ENCODE measurements around the gene KLHDC4.

The KLHDC4 gene

GRCh38 chr16:87706278-87707000 is 59.3 kb downstream of the KLHDC4 start:
- DNase-seq (ENCODE audit: low read depth), result no peak
- H3K4me3 ChIP-seq (ENCODE audit: low read depth, low read length), result no peak overlapping the region
- TF ChIP-seq, protein P1, sequence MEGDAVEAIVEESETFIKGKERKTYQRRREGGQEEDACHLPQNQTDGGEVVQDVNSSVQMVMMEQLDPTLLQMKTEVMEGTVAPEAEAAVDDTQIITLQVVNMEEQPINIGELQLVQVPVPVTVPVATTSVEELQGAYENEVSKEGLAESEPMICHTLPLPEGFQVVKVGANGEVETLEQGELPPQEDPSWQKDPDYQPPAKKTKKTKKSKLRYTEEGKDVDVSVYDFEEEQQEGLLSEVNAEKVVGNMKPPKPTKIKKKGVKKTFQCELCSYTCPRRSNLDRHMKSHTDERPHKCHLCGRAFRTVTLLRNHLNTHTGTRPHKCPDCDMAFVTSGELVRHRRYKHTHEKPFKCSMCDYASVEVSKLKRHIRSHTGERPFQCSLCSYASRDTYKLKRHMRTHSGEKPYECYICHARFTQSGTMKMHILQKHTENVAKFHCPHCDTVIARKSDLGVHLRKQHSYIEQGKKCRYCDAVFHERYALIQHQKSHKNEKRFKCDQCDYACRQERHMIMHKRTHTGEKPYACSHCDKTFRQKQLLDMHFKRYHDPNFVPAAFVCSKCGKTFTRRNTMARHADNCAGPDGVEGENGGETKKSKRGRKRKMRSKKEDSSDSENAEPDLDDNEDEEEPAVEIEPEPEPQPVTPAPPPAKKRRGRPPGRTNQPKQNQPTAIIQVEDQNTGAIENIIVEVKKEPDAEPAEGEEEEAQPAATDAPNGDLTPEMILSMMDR (IDR thresholded peaks at IDR 0.05; ENCODE audit: low read depth, low read length, missing control alignments), result no peak

DNA sequence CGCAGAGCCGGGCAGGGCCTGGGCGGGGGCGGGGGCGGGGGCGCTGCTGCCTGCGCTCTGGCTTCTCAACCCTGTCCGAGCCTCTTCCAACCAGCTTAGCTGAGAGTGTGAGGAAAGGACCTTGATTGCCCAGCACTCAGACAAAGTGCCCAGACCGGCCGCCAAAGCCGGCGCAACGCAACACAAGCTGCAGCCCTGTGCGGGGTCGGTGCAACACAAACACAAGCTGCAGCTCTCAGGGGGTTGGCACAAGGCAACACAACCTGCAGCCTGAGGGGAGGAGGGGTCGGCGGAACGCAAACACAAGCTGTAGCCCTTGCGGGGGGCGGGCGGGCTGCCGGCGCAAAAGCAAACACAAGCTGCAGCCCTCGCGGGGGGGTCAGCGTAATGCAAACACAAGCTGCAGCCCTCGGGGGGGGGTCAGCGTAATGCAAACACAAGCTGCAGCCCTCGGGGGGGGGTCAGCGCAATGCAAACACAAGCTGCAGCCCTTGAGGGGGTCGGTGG is 60.0 kb downstream of the KLHDC4 start:
- H3K4me3 ChIP-seq (ENCODE audit: low read depth, low read length), result no peak overlapping the region
- no peak for DNase-seq (ENCODE audit: low read depth)
- TF ChIP-seq, protein P1 (IDR thresholded peaks at IDR 0.05; ENCODE audit: low read depth, low read length, missing control alignments), result no peak

DNA sequence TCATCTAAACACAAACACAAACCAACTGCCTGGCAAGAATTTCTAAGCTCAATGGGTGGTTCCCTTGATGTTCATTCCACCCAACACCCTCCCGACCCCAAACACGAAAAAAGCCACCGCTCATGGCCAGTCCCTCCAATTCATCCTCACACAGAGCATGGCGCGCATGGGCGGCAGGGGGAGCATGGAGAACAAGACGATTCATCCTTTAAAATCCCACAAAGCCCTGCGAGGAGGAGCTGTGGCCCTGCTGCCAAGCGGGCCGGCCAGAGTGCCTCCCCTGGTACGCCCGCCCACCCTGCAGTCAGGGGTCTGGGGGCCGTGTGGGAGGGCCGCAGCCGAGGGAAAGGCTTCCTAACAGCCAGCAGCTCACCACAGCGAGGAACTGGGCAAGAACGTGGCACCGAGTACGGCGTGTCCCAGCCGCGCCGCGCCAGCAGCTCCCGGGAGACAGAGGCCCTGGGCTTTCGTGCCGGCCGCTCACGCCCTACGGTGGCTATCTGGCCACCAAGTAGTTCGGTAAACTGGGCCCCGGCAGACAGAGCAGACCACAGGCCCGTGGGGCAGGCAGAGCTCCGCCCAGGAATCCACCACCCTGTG is 60.9 kb downstream of the KLHDC4 start:
- TF ChIP-seq, protein P1 (IDR thresholded peaks at IDR 0.05; ENCODE audit: low read depth, low read length, missing control alignments), result no peak
- DNase-seq (ENCODE audit: low read depth), result no peak
- H3K4me3 ChIP-seq (ENCODE audit: low read depth, low read length), result no peak overlapping the region

GRCh38 chr16:87703835-87704375 is 61.9 kb downstream of the KLHDC4 start:
- TF ChIP-seq, protein P1 (IDR thresholded peaks at IDR 0.05; ENCODE audit: low read depth, low read length, missing control alignments), result no peak
- no peak overlapping the region for H3K4me3 ChIP-seq (ENCODE audit: low read depth, low read length)
- DNase-seq (ENCODE audit: low read depth), result no peak

GRCh38 chr16:87703071-87703470 is 62.7 kb downstream of the KLHDC4 start:
- H3K4me3 ChIP-seq (ENCODE audit: low read depth, low read length), result no peak overlapping the region
- TF ChIP-seq, protein P1 (IDR thresholded peaks at IDR 0.05; ENCODE audit: low read depth, low read length, missing control alignments), result no peak
- DNase-seq (ENCODE audit: low read depth), result no peak

GRCh38 chr16:87702325-87702811 is 63.4 kb downstream of the KLHDC4 start:
- no peak for DNase-seq (ENCODE audit: low read depth)
- TF ChIP-seq, protein P1 (IDR thresholded peaks at IDR 0.05; ENCODE audit: low read depth, low read length, missing control alignments), result peak; percentile 63
- no peak overlapping the region for H3K4me3 ChIP-seq (ENCODE audit: low read depth, low read length)
